CD4-positive, alpha-beta T cell (primary cell): ENCODE measurements around the gene KCNIP2. TPM values are rescaled to one million over a fixed set of nuclear protein-coding genes. Genes with fewer than 3 reads are reported as not detected.

Experiments used
- ATAC-seq: fragments of 200-7000 bp; cut with Tn5 transposase; one replicate; pipeline ENCODE4 v1.10.0; 2022; ENCODE audit warnings: mild to moderate bottlenecking; ENCODE audit not compliant: poor library complexity
- CTCF ChIA-PET: fragments of 350-600 bp; sonication (Branson Sonifier 250); formaldehyde crosslinking; loops from one replicate; lab custom pipeline; 2021; ENCODE audit warnings: antibody characterized with exemption, inconsistent platforms; lab: Charles Lee
- POLR2A ChIA-PET: fragments of 350-600 bp; sonication (Branson Sonifier 250); formaldehyde crosslinking; loops from one replicate; lab custom pipeline; 2021; ENCODE audit warnings: antibody characterized with exemption, inconsistent platforms; lab: Charles Lee
- DNase-seq, 14 experiments: peaks; one replicate each; pipeline ENCODE4 v3.0.0-alpha.2; 2013 to 2020; ENCODE audit warnings: mixed read lengths in 2 of 14
- H3K27ac ChIP-seq, 2 donors: one replicate each; pipeline versions ENCODE4 v1.5.1 to v1.7.0; 2013; ENCODE audit warnings: low read length in 2 of 2, low read depth in 1 of 2, mild to moderate bottlenecking in 1 of 2
- H3K27me3 ChIP-seq, 2 experiments: 1 replicate in 1 of 2; 2 replicates in 1 of 2; pipeline versions ENCODE4 v1.6.1 to v1.7.0; 2013; ENCODE audit warnings: low read length in 2 of 2, control low read depth in 1 of 2, mild to moderate bottlenecking in 1 of 2, moderate library complexity in 1 of 2; ENCODE audit not compliant: insufficient read depth in 2 of 2, control insufficient read depth in 1 of 2
- H3K36me3 ChIP-seq: one replicate; pipeline ENCODE4 v1.6.1; 2013; ENCODE audit warnings: low read length, control low read depth; ENCODE audit not compliant: insufficient read depth
- H3K4me1 ChIP-seq: one replicate; pipeline ENCODE4 v1.6.1; 2013; ENCODE audit warnings: low read length, control low read depth; ENCODE audit not compliant: insufficient read depth
- H3K4me3 ChIP-seq: one replicate; pipeline ENCODE4 v1.5.1; 2013; ENCODE audit warnings: mild to moderate bottlenecking, low read length, moderate library complexity
- H3K9me3 ChIP-seq, 2 experiments: 1 replicate in 1 of 2; 2 replicates in 1 of 2; pipeline versions ENCODE4 v1.6.1 to v1.7.0; 2013; ENCODE audit warnings: low read length in 2 of 2, mild to moderate bottlenecking in 2 of 2, control low read depth in 1 of 2, moderate library complexity in 1 of 2; ENCODE audit not compliant: control insufficient read depth in 1 of 2, insufficient read depth in 1 of 2
- H3K27ac Mint-ChIP-seq: one replicate; pipeline ENCODE4 v1.8.0; 2020; ENCODE audit warnings: mixed read lengths
- H3K27me3 Mint-ChIP-seq: one replicate; pipeline ENCODE4 v1.8.0; 2021; ENCODE audit warnings: mixed read lengths
- H3K36me3 Mint-ChIP-seq: one replicate; pipeline ENCODE4 v1.8.0; 2021; ENCODE audit warnings: low read depth, mixed read lengths
- H3K4me1 Mint-ChIP-seq: one replicate; pipeline ENCODE4 v1.8.0; 2021; ENCODE audit warnings: low read depth, mixed read lengths
- H3K4me3 Mint-ChIP-seq: one replicate; pipeline ENCODE4 v1.8.0; 2020; ENCODE audit warnings: mild to moderate bottlenecking, mixed read lengths
- H3K9me3 Mint-ChIP-seq: one replicate; pipeline ENCODE4 v1.8.0; 2020; ENCODE audit warnings: mixed read lengths
- intact Hi-C, 2 experiments: fragments of 100-400 bp; cut with DNase I in 1 of 2; cut with micrococcal nuclease in 1 of 2; formaldehyde crosslinking; loops; one replicate each; pipeline versions ENCODE4 v1.15.1 to v1.9.0; 2023 to 2025; cut with DNase I, micrococcal nuclease
- total RNA-seq, 174 experiments: library from RNA in 2 of 174; stranded (reverse) in 2 of 174; gene quantifications; one replicate each; pipeline ENCODE4 v1.2.3 and lab custom pipeline; 2021 to 2026
- TF ChIP-seq, protein P1 (sequence below): fragments of 200-600 bp; IDR thresholded peaks from one replicate; pipeline ENCODE4 v1.8.0; 2022; ENCODE audit warnings: antibody characterized with exemption, mild to moderate bottlenecking

KCNIP2 gene
- total RNA-seq, 2 experiments from 2014 or later: 0.77 to 1.6 TPM

DNA sequence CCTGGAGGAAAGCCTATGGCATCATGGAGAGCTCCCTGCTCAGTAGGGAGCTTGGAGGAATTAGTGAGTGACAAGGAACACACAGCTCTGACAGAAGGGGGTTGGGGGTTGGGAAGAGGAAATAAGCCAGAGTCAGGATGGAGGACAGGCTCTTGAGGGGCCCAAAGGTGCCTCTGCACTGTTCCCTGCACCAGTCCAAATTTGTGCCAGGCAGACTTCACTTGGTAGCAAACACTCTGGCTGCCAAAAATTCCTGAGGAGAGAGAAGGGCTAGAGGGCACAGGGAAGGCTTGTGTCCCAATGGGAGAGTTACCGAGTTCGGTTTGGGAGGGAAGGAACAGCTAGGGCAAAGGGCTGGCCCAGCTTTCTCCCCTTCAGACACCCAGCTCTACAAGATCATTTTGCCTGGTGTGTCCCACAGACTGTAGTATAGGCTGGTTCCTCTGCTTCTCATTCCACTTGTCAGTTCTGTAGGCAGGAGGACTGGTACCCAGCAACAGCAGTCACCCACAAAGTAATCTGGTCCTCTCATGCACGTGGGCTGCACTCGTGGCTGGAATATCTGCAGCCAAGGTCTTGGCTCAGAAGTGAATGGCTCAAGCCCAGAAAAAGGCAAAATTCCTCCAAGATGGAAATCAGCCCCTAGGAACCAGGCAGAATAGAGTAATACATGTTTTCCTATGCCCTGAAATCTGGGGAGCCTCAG is 8.0 kb upstream of the KCNIP2 start:
- intact Hi-C loops: no loop called here
- H3K9me3 ChIP-seq: no peaks in the 10 kb centered on the region
- no peak overlapping the region for H3K27ac ChIP-seq
- Mint-ChIP-seq H3K27me3 (no peaks in the 10 kb centered on the region), H3K27ac (no peak overlapping the region), H3K4me3 (no peak overlapping the region), H3K36me3 (peaks cover 38% of the 10 kb centered on the region), H3K4me1 (no peaks in the 10 kb centered on the region), H3K9me3 (no peaks in the 10 kb centered on the region)
- ATAC-seq: no peak
- no peak overlapping the region for H3K4me3 ChIP-seq
- no peaks in the 10 kb centered on the region for H3K27me3 ChIP-seq
- ChIA-PET POLR2A (interaction anchor here (1.2 kb wide), 1 partner anchor 10 kb away, joined by 4 read pairs; no protein-coding TSS in a partner anchor), CTCF (no interaction called here)
- no peak for DNase-seq
- no peaks in the 10 kb centered on the region for H3K4me1 ChIP-seq
- TF ChIP-seq, protein P1, sequence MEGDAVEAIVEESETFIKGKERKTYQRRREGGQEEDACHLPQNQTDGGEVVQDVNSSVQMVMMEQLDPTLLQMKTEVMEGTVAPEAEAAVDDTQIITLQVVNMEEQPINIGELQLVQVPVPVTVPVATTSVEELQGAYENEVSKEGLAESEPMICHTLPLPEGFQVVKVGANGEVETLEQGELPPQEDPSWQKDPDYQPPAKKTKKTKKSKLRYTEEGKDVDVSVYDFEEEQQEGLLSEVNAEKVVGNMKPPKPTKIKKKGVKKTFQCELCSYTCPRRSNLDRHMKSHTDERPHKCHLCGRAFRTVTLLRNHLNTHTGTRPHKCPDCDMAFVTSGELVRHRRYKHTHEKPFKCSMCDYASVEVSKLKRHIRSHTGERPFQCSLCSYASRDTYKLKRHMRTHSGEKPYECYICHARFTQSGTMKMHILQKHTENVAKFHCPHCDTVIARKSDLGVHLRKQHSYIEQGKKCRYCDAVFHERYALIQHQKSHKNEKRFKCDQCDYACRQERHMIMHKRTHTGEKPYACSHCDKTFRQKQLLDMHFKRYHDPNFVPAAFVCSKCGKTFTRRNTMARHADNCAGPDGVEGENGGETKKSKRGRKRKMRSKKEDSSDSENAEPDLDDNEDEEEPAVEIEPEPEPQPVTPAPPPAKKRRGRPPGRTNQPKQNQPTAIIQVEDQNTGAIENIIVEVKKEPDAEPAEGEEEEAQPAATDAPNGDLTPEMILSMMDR: no peak
- peaks cover 36% of the 10 kb centered on the region for H3K36me3 ChIP-seq

DNA sequence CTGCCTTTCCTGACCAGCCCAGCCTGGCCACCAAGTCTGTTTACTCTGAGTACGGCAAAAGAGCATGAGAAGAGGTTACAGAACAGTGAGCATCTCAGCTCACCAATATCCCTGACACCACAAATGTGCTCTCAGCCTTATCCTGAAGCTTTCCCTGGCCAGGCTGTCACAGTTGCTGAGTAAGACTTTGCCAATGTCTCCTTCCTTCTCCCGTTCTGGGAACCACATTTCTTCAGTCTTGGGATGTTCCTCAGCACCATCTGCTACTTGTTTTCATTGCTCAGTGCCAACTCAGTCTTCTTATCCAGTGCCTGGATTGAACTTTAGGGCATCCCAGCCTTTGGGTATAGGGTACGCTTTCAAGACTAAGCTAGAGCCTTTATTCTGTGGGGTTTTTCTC is 7.1 kb upstream of the KCNIP2 start:
- no peaks in the 10 kb centered on the region for H3K4me1 Mint-ChIP-seq

DNA sequence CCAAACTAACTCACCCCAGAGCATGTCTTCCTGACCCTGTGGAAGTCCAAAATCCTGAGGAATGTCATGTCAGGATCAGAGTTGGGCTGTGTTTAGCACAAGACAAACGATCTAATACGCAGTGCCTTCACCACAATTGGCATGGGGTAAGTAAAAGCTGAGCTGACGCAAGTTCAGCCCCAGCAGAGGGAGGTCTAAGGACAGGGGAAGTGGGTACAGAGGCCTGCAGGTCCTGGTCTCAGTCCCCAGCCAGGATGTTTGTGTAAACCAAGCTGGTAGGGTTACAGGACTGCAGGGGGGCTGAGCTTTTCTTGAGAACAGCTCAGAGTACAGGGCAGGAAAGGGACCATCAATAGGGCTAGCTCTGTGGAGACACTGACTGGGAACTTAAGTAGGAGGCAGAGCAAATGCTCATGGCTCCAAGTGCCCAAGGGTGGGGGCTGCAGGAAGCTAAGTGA is 5.3 kb upstream of the KCNIP2 start:
- CTCF ChIA-PET: interaction anchor here (0.7 kb wide), 1 partner anchor 8 kb away, joined by 4 read pairs; no protein-coding TSS in a partner anchor
- H3K9me3 ChIP-seq: no peaks in the 10 kb centered on the region
- H3K27me3 Mint-ChIP-seq: peaks cover 3% of the 10 kb centered on the region
- H3K27me3 ChIP-seq: no peaks in the 10 kb centered on the region
- H3K36me3 ChIP-seq: peaks cover 36% of the 10 kb centered on the region
- H3K4me1 Mint-ChIP-seq: peaks cover 17% of the 10 kb centered on the region
- H3K4me3 Mint-ChIP-seq: no peak overlapping the region
- no peak for ATAC-seq
- POLR2A ChIA-PET: interaction anchor here (0.6 kb wide), 1 partner anchor 75 kb away, joined by 3 read pairs; no protein-coding TSS in a partner anchor
- no peak overlapping the region for H3K27ac Mint-ChIP-seq
- TF ChIP-seq, protein P1: no peak
- no peak overlapping the region for H3K4me3 ChIP-seq
- H3K4me1 ChIP-seq: peaks cover 8% of the 10 kb centered on the region
- H3K9me3 Mint-ChIP-seq: no peaks in the 10 kb centered on the region
- peaks cover 52% of the 10 kb centered on the region for H3K36me3 Mint-ChIP-seq
- intact Hi-C loops: no loop called here
- DNase-seq: peak in 2 of 14 experiments; percentile 11 to 13
- H3K27ac ChIP-seq: no peak overlapping the region

More for the DNA sequence above, 7.1 kb upstream of the KCNIP2 start:
- DNase-seq (no peak), ATAC-seq (no peak)
- H3K27ac Mint-ChIP-seq: no peak overlapping the region
- ChIA-PET CTCF (no interaction called here), POLR2A (interaction anchor here (1.2 kb wide), 1 partner anchor 10 kb away, joined by 4 read pairs; no protein-coding TSS in a partner anchor)
- intact Hi-C loops: no loop called here
- H3K36me3 Mint-ChIP-seq: peaks cover 45% of the 10 kb centered on the region
- TF ChIP-seq, protein P1: no peak
- H3K27me3 Mint-ChIP-seq: no peaks in the 10 kb centered on the region
- Histone ChIP-seq H3K27ac (no peak overlapping the region), H3K4me3 (no peak overlapping the region), H3K36me3 (peaks cover 36% of the 10 kb centered on the region), H3K4me1 (no peaks in the 10 kb centered on the region), H3K27me3 (no peaks in the 10 kb centered on the region), H3K9me3 (no peaks in the 10 kb centered on the region)
- H3K4me3 Mint-ChIP-seq: no peak overlapping the region
- H3K9me3 Mint-ChIP-seq: no peaks in the 10 kb centered on the region
